Measurements from ENCODE around the gene NR2F2. TPM values are rescaled to one million over a fixed set of nuclear protein-coding genes. Genes with fewer than 3 reads are reported as not detected.
A peak's percentile ranks its signal among the peaks of the same experiment; 100 is the strongest.

NR2F2 gene
- total RNA-seq, 1 donor from 2014 or later: 50.6 TPM

- H3K27me3 ChIP-seq (ENCODE audit: low read depth): peaks cover 20% of the 10 kb centered on the region
- DNase-seq: peak; percentile 57
Measured at GRCh38 chr15:96333131-96334016, 2.9 kb downstream of the NR2F2 start.

GRCh38 chr15:96334017-96334704, 3.7 kb downstream of the NR2F2 start:
- H3K4me1 ChIP-seq: peaks cover 12% of the 10 kb centered on the region
- intact Hi-C loops (cut with DNase I): no loop called here
- TF ChIP-seq CTCF (IDR thresholded peaks at IDR 0.05): no peak
- peak overlapping the region; percentile 90 for H3K27ac ChIP-seq
- DNase-seq (peak; percentile 36), ATAC-seq (no peak)
- H3K36me3 ChIP-seq: peaks cover 21% of the 10 kb centered on the region
- no peaks in the 10 kb centered on the region for H3K9me3 ChIP-seq
- H3K4me3 ChIP-seq: peak overlapping the region; percentile 71
- peaks cover 20% of the 10 kb centered on the region for H3K27me3 ChIP-seq (ENCODE audit: low read depth)

More at GRCh38 chr15:96333131-96334016, 2.9 kb downstream of the NR2F2 start:
- peak; percentile 4 to 31 for ATAC-seq
- peaks cover 21% of the 10 kb centered on the region for H3K36me3 ChIP-seq
- peak overlapping the region; percentile 90 for H3K27ac ChIP-seq
- no peaks in the 10 kb centered on the region for H3K9me3 ChIP-seq
- no peak for TF ChIP-seq CTCF (IDR thresholded peaks at IDR 0.05)
- H3K4me1 ChIP-seq: peaks cover 6% of the 10 kb centered on the region
- peak overlapping the region; percentile 71 for H3K4me3 ChIP-seq
- intact Hi-C loops (cut with DNase I): no loop called here

DNA sequence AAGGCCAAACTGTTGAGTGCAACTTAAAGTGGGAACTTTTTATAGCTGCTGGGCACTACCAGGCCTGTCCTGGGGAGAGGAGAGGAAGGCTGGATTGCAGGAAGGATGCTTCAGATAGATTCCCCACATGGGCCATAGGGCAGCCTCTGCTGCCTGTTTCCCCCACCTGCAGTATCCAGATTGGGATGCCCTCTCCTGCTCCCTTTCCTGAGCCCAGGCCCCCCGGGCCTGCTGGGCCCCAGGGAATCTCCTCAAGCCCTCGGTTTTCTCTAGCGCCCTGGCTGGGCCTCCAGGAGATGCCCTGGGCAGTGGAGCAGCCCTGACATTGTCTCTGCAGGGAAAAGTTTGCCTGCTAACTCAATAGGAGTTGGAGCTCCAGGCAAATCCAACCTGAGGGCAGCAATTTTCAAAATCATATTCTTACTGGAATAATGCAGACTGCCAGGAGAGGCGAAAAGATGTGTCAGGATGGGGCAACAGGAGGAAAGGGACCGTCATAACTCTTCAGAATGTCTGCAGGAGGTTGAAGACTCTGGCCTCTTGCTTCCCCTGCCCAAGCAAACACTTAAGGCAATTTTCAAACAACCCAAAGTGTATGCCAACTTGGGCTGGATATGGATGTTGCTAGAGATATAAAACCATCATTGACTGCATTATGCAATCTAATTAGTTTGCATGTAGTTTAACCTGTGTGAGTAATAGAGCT, 4.4 kb downstream of the NR2F2 start:
- no peak for TF ChIP-seq CTCF (IDR thresholded peaks at IDR 0.05)
- intact Hi-C loops (cut with DNase I): no loop called here
- Histone ChIP-seq H3K27me3 (ENCODE audit: low read depth) (peaks cover 20% of the 10 kb centered on the region), H3K27ac (peak overlapping the region; percentile 90), H3K36me3 (peaks cover 21% of the 10 kb centered on the region), H3K9me3 (no peaks in the 10 kb centered on the region), H3K4me3 (peak overlapping the region; percentile 71), H3K4me1 (peaks cover 13% of the 10 kb centered on the region)
- no peak for ATAC-seq
- DNase-seq: no peak

DNA sequence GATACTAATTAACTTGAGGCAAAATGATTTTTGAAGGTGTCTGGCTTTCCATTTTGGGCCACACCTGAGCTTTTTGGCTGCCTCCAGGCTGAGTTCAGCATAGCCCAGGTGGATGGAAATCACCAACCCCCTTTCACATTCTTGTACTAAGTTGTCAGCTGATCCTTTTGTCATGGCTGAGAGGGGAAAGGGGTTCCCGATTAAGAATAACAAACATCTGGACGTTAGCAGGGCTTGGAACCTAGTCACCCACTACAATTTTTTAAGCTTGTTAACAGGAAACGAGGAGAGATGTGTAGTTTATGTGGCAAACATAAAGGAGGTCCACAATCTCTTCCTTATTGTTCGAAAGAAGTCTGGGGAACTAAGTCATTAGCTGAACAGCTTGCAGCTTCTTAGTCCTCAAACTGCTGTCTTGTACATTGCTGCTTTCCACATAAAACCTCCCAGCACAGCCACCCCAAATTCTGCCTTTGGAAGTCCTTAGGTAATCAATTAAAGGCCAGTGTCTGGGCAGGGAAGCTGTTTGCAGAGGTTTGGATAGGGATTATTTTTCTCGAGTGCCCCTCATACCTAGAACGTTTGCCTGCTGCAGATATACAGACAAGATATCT, 5.0 kb downstream of the NR2F2 start:
- peak overlapping the region; percentile 90 for H3K27ac ChIP-seq
- no peak for DNase-seq
- peaks cover 21% of the 10 kb centered on the region for H3K36me3 ChIP-seq
- peak overlapping the region; percentile 71 for H3K4me3 ChIP-seq
- peaks cover 13% of the 10 kb centered on the region for H3K4me1 ChIP-seq
- intact Hi-C loops (cut with DNase I): no loop called here
- no peak for TF ChIP-seq CTCF (IDR thresholded peaks at IDR 0.05)
- H3K27me3 ChIP-seq (ENCODE audit: low read depth): peaks cover 20% of the 10 kb centered on the region
- no peaks in the 10 kb centered on the region for H3K9me3 ChIP-seq
- no peak for ATAC-seq

- ATAC-seq (no peak), DNase-seq (no peak)
- H3K4me1 ChIP-seq: peaks cover 13% of the 10 kb centered on the region
- H3K36me3 ChIP-seq: peaks cover 21% of the 10 kb centered on the region
- TF ChIP-seq CTCF (IDR thresholded peaks at IDR 0.05): no peak
- H3K9me3 ChIP-seq: no peaks in the 10 kb centered on the region
- H3K27me3 ChIP-seq (ENCODE audit: low read depth): peaks cover 20% of the 10 kb centered on the region
- intact Hi-C loops (cut with DNase I): no loop called here
- peak overlapping the region; percentile 71 for H3K4me3 ChIP-seq
- peak overlapping the region; percentile 90 for H3K27ac ChIP-seq
Measured at GRCh38 chr15:96336108-96336595, 5.7 kb downstream of the NR2F2 start.
